Common myeloid progenitor, CD34-positive (primary cell): ENCODE data around the gene CCDC192. TPM values are rescaled to one million over a fixed set of nuclear protein-coding genes. Genes with fewer than 3 reads are reported as not detected.

Experiments
- CTCF ChIA-PET: fragments of 350-600 bp; sonication (Branson Sonifier 250); formaldehyde crosslinking; loops from one replicate; lab custom pipeline; 2021; ENCODE audit warnings: antibody characterized with exemption; lab: Charles Lee
- POLR2A ChIA-PET: fragments of 350-600 bp; sonication (Branson Sonifier 250); formaldehyde crosslinking; loops from one replicate; lab custom pipeline; 2021; ENCODE audit warnings: antibody characterized with exemption; lab: Charles Lee
- DNase-seq, 3 donors: peaks; one replicate each; pipeline versions ENCODE4 v3.0.0 to v3.0.0-alpha.2; 2013
- H3K27ac ChIP-seq, 2 experiments: 1 replicate in 1 of 2; 2 replicates in 1 of 2; pipeline ENCODE4 v1.7.0; 2013; ENCODE audit warnings: inconsistent platforms in 2 of 2, low read length in 2 of 2, mild to moderate bottlenecking in 2 of 2, low read depth in 1 of 2, moderate library complexity in 1 of 2; ENCODE audit not compliant: severe bottlenecking in 2 of 2, insufficient read depth in 1 of 2, poor library complexity in 1 of 2
- H3K27me3 ChIP-seq, 5 experiments: replicated peaks in 2 of 5; 1 replicate in 3 of 5; 2 replicates in 2 of 5; pipeline versions ENCODE4 v1.6.1 to v1.7.0; 2013; ENCODE audit warnings: low read length in 4 of 5, mild to moderate bottlenecking in 2 of 5, moderate library complexity in 2 of 5, inconsistent platforms in 1 of 5; ENCODE audit not compliant: insufficient read depth in 5 of 5, control insufficient read depth in 4 of 5
- H3K36me3 ChIP-seq, 4 experiments: 1 replicate in 2 of 4; 2 replicates in 2 of 4; pipeline versions ENCODE4 v1.6.1 to v1.7.0; 2013; ENCODE audit warnings: low read length in 3 of 4, control low read depth in 1 of 4, mild to moderate bottlenecking in 1 of 4; ENCODE audit not compliant: control insufficient read depth in 4 of 4, insufficient read depth in 4 of 4
- H3K4me1 ChIP-seq, 4 experiments: 1 replicate in 3 of 4; 2 replicates in 1 of 4; pipeline versions ENCODE4 v1.6.1 to v1.7.1; 2013; ENCODE audit warnings: low read length in 3 of 4, mild to moderate bottlenecking in 3 of 4, control low read depth in 1 of 4, inconsistent platforms in 1 of 4, moderate library complexity in 1 of 4; ENCODE audit not compliant: control insufficient read depth in 4 of 4, insufficient read depth in 4 of 4; ENCODE audit errors: control extremely low read depth in 1 of 4
- H3K4me3 ChIP-seq, 7 experiments: 1 replicate in 4 of 7; 2 replicates in 3 of 7; pipeline versions ENCODE4 v1.5.1 to v1.7.0; 2013; ENCODE audit warnings: mild to moderate bottlenecking in 7 of 7, low read length in 6 of 7, moderate library complexity in 6 of 7, inconsistent platforms in 2 of 7, low read depth in 2 of 7, control low read depth in 1 of 7; ENCODE audit not compliant: insufficient read depth in 4 of 7, control insufficient read depth in 1 of 7; ENCODE audit errors: extremely low read depth in 1 of 7
- H3K9me3 ChIP-seq, 5 experiments: 1 replicate in 4 of 5; 2 replicates in 1 of 5; pipeline versions ENCODE4 v1.6.1 to v1.7.1; 2013; ENCODE audit warnings: low read length in 4 of 5, mild to moderate bottlenecking in 2 of 5, inconsistent platforms in 1 of 5, low read depth in 1 of 5, moderate library complexity in 1 of 5; ENCODE audit not compliant: control insufficient read depth in 4 of 5, insufficient read depth in 2 of 5; ENCODE audit errors: control extremely low read depth in 1 of 5
- WGBS: methylation state at CpG from one replicate; pipeline ENCODE4 v1.1.5; 2013; ENCODE audit not compliant: insufficient coverage; 5-methylcytosine and 5-hydroxymethylcytosine counted together
- polyA plus RNA-seq: library from polyadenylated mRNA; unstranded; fragments of 120-200 nt; gene quantifications from one replicate; pipeline ENCODE4 v1.2.1, GENCODE V29; 2013

CCDC192 gene, protein sequence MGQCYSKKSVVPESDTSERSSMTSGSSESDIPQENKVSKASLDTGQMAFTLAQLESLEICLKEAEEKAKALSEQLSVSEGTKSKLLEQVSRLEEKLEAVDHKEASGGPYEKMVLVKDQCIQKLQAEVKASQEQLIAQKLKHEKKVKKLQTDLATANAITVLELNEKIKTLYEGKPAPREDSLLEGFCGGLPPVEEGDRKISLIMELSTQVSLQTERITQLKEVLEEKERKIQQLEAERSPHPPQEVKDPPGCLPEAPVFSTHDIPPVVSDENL
- 0.33 TPM for polyA plus RNA-seq

DNA sequence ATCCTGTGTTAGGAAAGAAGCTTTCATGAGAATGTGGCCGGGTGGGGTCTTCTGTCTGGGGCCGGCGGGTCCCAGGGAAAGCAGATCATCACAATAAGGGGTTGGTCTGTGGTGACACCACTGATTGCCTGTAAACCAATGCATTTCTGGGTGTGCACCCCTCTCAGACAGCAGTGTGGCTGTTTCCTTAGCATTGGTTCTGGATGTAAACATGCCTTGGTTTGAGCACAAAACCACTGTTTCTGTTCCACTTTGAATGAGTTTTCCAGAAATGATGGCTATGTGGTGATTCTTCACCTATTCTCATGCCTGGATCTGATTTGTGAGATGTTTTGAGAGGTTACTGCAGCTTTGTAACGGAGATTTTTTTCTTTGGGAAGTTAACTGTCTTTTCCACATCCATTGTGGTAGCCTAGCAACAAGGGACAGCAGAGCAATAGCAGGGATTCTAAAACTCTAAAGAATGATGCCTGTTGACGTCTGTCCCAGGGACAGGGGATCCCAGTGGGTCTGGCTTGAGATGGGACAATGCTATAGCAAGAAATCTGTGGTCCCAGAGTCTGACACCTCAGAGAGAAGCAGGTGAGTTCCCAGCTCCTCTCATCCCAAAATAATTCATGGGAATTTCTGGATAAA is at the start of gene CCDC192:
CCDC192 (plus strand) TSS at position 466 of the 636 bp plus-strand sequence; CDS start at position 521, 55 bp downstream.
- H3K4me1 ChIP-seq, result peaks cover 0 to 24% (median 9%) of the 10 kb centered on the region in 4 experiments
- ChIA-PET POLR2A (no interaction called here), CTCF (no interaction called here)
- H3K27me3 ChIP-seq, result no peaks in the 10 kb centered on the region
- H3K27ac ChIP-seq, result peak within 1 kb of the TSS in 1 of 2 experiments; percentile 17
- H3K36me3 ChIP-seq, result no peaks in the 10 kb centered on the region
- WGBS, result 96% methylated on average over 4 of the region's 5 CpGs
- H3K4me3 ChIP-seq, result no peak within 1 kb of the TSS
- H3K9me3 ChIP-seq, result no peaks in the 10 kb centered on the region
- DNase-seq, result no peak

DNA sequence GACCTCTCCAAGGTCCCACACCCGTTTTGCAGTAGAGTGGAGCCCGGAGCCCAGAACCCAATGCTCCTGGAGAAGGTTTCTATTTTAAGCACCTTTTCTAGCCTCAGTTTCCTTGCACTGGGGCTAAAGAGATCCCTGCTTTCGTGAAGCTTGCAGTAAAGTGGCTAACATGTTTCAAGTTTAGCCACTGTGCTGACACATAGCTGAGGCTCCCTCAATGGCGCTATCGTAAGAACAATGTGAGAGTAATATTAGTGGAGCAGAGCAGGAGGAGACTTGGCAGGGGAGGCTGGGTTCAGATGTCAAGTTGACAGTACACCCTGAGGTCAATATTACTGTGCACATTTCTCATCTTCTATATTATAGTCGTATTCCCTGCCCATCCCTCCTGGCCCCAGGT is 46.4 kb upstream of the CCDC192 start:
- WGBS, result 94% methylated on average over 4 of the region's 6 CpGs

DNA sequence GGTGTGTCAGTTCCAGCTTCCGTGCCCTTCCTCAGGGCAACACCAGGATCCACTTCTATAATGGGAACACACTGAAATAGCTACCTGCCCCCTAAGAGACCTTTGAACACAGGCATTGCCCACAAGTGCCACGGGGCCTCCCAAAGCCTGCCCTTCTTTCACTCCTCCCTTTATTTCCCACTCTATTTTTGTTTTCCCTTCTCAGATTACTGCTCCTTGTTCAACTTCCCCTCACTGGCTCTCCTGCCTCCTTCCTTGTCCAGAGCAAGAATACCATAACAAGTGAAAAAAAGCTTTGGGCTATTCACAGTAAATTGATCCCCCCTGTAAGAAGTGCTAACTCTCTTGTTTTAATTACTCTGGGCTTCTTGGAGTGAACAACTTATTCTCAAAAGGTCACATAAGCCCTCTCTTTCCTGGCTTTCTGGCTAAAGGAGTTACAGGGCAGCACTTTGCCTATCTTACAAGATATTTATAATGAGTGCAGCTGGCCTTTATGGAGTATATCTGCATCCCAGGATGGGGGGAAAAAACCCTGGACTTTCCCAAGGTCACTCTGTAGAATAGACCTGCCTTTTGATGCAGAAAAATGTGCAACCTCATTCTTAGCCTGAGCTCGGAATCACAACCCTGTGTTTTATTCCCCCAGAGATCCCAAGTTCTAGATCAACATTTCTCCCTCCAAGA is 43.0 kb upstream of the CCDC192 start:
- no peak for DNase-seq
- H3K27ac ChIP-seq, result no peak overlapping the region
- ChIA-PET CTCF (interaction anchor here (1.4 kb wide), 1 partner anchor 11 kb away, joined by 3 read pairs; the partner anchor contains the start of gene CTXN3), POLR2A (no interaction called here)
- no peaks in the 10 kb centered on the region for H3K27me3 ChIP-seq
- H3K4me3 ChIP-seq, result no peak overlapping the region
- H3K36me3 ChIP-seq, result no peaks in the 10 kb centered on the region
- H3K9me3 ChIP-seq, result no peaks in the 10 kb centered on the region
- 70% methylated on average over 3 of the region's 3 CpGs for WGBS
- peaks cover 0 to 16% (median 6%) of the 10 kb centered on the region in 4 experiments for H3K4me1 ChIP-seq

More for the DNA sequence above, 46.4 kb upstream of the CCDC192 start:
- no peaks in the 10 kb centered on the region for H3K9me3 ChIP-seq
- DNase-seq, result no peak
- H3K4me3 ChIP-seq, result no peak overlapping the region
- ChIA-PET POLR2A (no interaction called here), CTCF (interaction anchor here (0.7 to 0.9 kb wide), 2 partner anchors 25 to 27 kb away, joined by 3 read pairs; no protein-coding TSS in a partner anchor)
- H3K27me3 ChIP-seq, result no peaks in the 10 kb centered on the region
- H3K4me1 ChIP-seq, result peaks cover 0 to 13% (median 4%) of the 10 kb centered on the region in 4 experiments
- no peak overlapping the region for H3K27ac ChIP-seq
- H3K36me3 ChIP-seq, result no peaks in the 10 kb centered on the region

DNA sequence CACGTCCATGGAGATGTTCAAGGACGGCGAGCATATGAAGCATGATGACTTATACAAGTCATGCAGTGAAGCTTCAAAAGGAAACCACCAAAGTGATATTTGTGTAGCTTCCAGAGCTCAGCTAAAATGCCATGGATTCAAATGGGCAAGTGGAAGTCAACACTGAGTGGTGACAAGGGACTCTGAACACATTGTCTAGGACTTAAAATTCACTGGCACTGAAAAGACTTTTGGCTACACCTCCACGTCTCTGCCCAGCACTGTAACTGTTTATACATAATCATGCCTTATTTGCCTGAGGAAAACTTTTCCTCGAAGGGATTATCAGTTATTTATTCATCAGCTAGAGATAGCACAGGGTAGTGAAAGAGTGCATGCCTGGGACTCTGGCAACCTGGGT is 39.1 kb upstream of the CCDC192 start:
- no peaks in the 10 kb centered on the region for H3K9me3 ChIP-seq
- peaks cover 0 to 16% (median 6%) of the 10 kb centered on the region in 4 experiments for H3K4me1 ChIP-seq
- ChIA-PET CTCF (interaction anchor here (0.8 kb wide), 1 partner anchor 18 kb away, joined by 3 read pairs; no protein-coding TSS in a partner anchor), POLR2A (no interaction called here)
- H3K36me3 ChIP-seq, result no peaks in the 10 kb centered on the region
- no peaks in the 10 kb centered on the region for H3K27me3 ChIP-seq
- DNase-seq, result no peak
- no peak overlapping the region for H3K4me3 ChIP-seq
- H3K27ac ChIP-seq, result no peak overlapping the region
- WGBS, result over 99% methylated on average over 5 of the region's 5 CpGs

DNA sequence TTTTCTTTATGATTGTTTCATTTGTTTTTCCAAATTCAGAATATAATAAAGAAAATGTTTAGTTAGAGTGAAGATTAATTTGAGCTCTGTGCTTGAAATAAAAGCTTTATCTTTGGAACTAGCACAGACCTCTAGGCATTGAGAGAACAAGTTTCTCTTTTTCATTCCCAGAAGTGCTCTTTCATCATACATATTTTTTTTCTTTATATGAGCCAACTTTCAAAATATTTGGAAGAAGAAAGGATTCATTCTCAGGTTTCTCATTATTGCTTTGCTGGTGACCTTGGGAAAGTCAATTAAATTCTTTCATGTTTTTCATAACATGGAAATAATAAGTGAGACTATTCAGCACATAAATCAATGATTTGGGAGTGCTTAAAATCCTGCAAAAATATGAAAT is 37.5 kb upstream of the CCDC192 start:
- Histone ChIP-seq H3K27me3 (no peaks in the 10 kb centered on the region), H3K4me3 (no peak overlapping the region), H3K36me3 (no peaks in the 10 kb centered on the region), H3K27ac (no peak overlapping the region), H3K9me3 (no peaks in the 10 kb centered on the region), H3K4me1 (peaks cover 0 to 8% (median 2%) of the 10 kb centered on the region in 4 experiments)
- no peak for DNase-seq
- ChIA-PET POLR2A (no interaction called here), CTCF (interaction anchor here (1.0 kb wide), 1 partner anchor 54 kb away, joined by 3 read pairs; no protein-coding TSS in a partner anchor)

DNA sequence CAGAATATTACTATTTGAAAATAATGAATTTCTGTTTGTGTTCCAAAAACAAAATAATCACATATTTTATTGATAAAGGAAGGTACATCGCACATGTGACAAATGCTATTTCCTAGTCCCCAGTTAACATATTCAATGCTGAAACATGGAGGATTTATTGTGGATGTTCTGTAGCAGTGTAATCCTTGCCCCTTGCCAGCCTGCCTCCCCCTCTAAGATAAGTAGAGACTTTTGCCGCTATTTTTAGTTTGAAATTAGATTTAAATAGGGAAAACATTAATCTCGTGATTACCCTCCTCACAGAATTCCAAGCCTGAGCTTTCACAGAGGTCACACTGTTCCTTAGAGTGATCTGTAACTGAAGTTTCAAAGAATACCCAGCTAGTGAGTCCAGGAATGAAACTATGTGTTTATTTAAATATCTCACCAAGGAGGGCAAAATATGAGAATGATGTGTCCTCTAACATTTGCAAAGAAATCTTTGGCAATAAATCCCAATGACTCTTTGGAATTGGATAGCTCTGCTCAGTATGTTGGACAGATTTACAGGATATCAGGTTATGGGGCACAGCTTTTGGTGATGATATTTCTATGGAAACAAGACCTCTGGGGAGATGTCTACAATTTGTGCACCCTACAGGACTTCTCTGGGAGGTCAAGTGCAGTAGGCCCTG is 37.0 kb upstream of the CCDC192 start:
- Histone ChIP-seq H3K4me3 (no peak overlapping the region), H3K27me3 (no peaks in the 10 kb centered on the region), H3K36me3 (no peaks in the 10 kb centered on the region), H3K9me3 (no peaks in the 10 kb centered on the region), H3K4me1 (peaks cover 0 to 8% (median 2%) of the 10 kb centered on the region in 4 experiments), H3K27ac (no peak overlapping the region)
- DNase-seq, result no peak
- WGBS, result no CpG with 5 or more reads among the region's 3 CpGs
- ChIA-PET POLR2A (interaction anchor here (0.6 kb wide), 1 partner anchor 14 kb away, joined by 3 read pairs; no protein-coding TSS in a partner anchor), CTCF (interaction anchor here (1.0 kb wide), 1 partner anchor 54 kb away, joined by 3 read pairs; no protein-coding TSS in a partner anchor)
